Measurements from ENCODE around the gene PIGS.

- no peak for TF ChIP-seq CTCF (IDR thresholded peaks at IDR 0.05)
- TF ChIP-seq POLR2A (IDR thresholded peaks at IDR 0.05) = no peak
These were observed 26.8 kb downstream of the PIGS start for GRCh38 chr17:28544402-28545140.
